Vagina (tissue), 2 donors: ENCODE measurements around the gene ADM5. TPM values are rescaled to one million over a fixed set of nuclear protein-coding genes. Genes with fewer than 3 reads are reported as not detected.

ENCODE experiments used
- DNase-seq, 2 donors: peaks; one replicate each; pipeline ENCODE4 v3.0.0-alpha.2; 2017; ENCODE audit errors: extremely low spot score in 2 of 2
- H3K27ac ChIP-seq: fragments of 200-600 bp; sonication (generic); one replicate; pipeline ENCODE4 v1.5.1; 2019
- H3K27me3 ChIP-seq: fragments of 200-600 bp; sonication (generic); one replicate; pipeline ENCODE4 v1.5.1; 2019
- H3K36me3 ChIP-seq, 2 donors: fragments of 200-600 bp; sonication (generic); one replicate each; pipeline ENCODE4 v1.5.1; 2017 to 2019
- H3K4me1 ChIP-seq: fragments of 200-600 bp; sonication (generic); one replicate; pipeline ENCODE4 v1.5.1; 2019
- H3K4me3 ChIP-seq, 2 donors: fragments of 200-600 bp; sonication (generic); 1 replicate in 1 of 2; 2 replicates in 1 of 2; pipeline ENCODE4 v1.5.1; 2016 to 2019
- H3K9me3 ChIP-seq: fragments of 200-600 bp; sonication (generic); one replicate; pipeline ENCODE4 v1.5.1; 2019
- CTCF ChIP-seq, 3 experiments: fragments of 450-650 bp in 2 of 3; fragments of 200-600 bp in 1 of 3; sonication (generic) in 1 of 3; IDR thresholded peaks; one replicate each; pipeline ENCODE4 v1.5.1; 2017 to 2019; ENCODE audit warnings: antibody characterized with exemption in 3 of 3, mild to moderate bottlenecking in 2 of 3, moderate library complexity in 2 of 3
- POLR2A ChIP-seq, 2 donors: fragments of 450-650 bp; IDR thresholded peaks; one replicate each; pipeline ENCODE4 v1.6.1; 2017; ENCODE audit warnings: antibody characterized with exemption in 2 of 2, mild to moderate bottlenecking in 2 of 2, moderate library complexity in 2 of 2
- POLR2AphosphoS5 ChIP-seq, 2 donors: sonication (generic); formaldehyde crosslinking; IDR thresholded peaks; one replicate each; pipeline ENCODE4 v1.9.0; 2017; ENCODE audit warnings: antibody characterized with exemption in 2 of 2, mild to moderate bottlenecking in 2 of 2, low read depth in 1 of 2; ENCODE audit not compliant: insufficient read depth in 1 of 2
- intact Hi-C: fragments of 100-400 bp; cut with DNase I; formaldehyde crosslinking; loops from one replicate; pipeline ENCODE4 v1.15.1; 2023
- total RNA-seq: library from RNA; depleted of rRNA; stranded (reverse); fragments of >200 nt; gene quantifications from one replicate; pipeline ENCODE4 v1.2.3, GENCODE V29; 2016

Gene ADM5
- total RNA-seq, 1 donor from 2014 or later, result 2.7 TPM

DNA sequence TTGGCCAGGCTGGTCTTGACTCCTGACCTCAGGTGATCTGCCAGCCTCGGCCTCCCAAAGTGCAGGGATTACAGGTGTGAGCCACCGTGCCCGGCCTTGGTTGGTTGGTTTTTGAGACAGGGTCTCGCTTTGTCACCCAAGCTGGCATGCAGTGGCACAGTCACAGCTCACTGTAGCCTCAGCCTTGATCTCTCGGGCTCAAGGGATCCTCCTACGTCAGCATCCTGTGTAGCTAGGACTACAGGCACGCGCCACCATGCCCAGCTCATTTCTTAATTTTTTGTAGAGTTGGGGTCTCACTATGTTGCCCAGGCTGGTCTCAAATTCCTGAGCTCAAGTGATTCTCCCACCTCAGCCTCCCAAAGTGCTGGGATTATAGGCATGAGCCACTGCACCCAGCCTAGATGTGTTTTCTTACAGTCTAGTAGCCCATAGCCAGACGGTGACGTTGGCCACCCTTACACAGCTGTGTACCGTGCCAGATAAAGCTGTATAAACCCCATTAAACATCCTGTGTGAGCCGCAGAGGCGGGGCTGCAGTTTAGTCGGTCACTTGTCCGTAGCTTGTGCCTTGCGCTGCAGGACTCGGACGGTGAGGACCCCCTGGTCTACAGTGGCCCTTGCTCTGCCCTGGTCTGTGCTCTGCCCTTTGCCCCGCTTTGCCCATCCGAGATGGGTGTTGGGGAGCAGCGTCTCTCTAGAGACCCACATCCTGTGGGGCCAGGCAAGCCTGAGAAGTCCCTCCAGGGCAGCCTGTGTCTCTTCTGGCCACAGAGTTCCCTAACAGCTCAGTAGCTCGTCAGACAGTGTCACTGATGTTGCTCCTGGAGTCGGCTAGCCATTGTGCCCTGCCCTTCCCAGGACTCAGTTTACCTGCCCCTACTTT is 33.6 kb upstream of the ADM5 start:
- intact Hi-C loops, result no loop called here
- no peak for DNase-seq
- Histone ChIP-seq H3K4me1 (no peaks in the 10 kb centered on the region), H3K27ac (no peak overlapping the region), H3K36me3 (peaks cover 4 to 93% of the 10 kb centered on the region in 2 donors), H3K27me3 (no peaks in the 10 kb centered on the region), H3K9me3 (no peaks in the 10 kb centered on the region), H3K4me3 (no peak overlapping the region)
- TF ChIP-seq POLR2A (IDR thresholded peaks at IDR 0.05) (no peak), POLR2AphosphoS5 (IDR thresholded peaks at IDR 0.05; ENCODE audit: insufficient read depth in 1 of 2, low read depth in 1 of 2) (no peak), CTCF (IDR thresholded peaks at IDR 0.05) (no peak)

GRCh38 chr19:49656456-49657109 is 32.8 kb upstream of the ADM5 start:
- H3K36me3 ChIP-seq, result peaks cover 4 to 95% of the 10 kb centered on the region in 2 donors
- H3K4me3 ChIP-seq, result no peak overlapping the region
- no peak for DNase-seq
- H3K4me1 ChIP-seq, result no peaks in the 10 kb centered on the region
- intact Hi-C loops, result no loop called here
- no peaks in the 10 kb centered on the region for H3K27me3 ChIP-seq
- TF ChIP-seq CTCF (IDR thresholded peaks at IDR 0.05) (no peak), POLR2AphosphoS5 (IDR thresholded peaks at IDR 0.05; ENCODE audit: insufficient read depth in 1 of 2, low read depth in 1 of 2) (no peak), POLR2A (IDR thresholded peaks at IDR 0.05) (no peak)
- H3K27ac ChIP-seq, result no peak overlapping the region
- H3K9me3 ChIP-seq, result no peaks in the 10 kb centered on the region

- TF ChIP-seq CTCF (IDR thresholded peaks at IDR 0.05), result no peak
- TF ChIP-seq POLR2A (IDR thresholded peaks at IDR 0.05), result no peak
- no peak for TF ChIP-seq POLR2AphosphoS5 (IDR thresholded peaks at IDR 0.05; ENCODE audit: insufficient read depth in 1 of 2, low read depth in 1 of 2)
- H3K9me3 ChIP-seq, result no peaks in the 10 kb centered on the region
- no peaks in the 10 kb centered on the region for H3K4me1 ChIP-seq
- H3K4me3 ChIP-seq, result no peak overlapping the region
- intact Hi-C loops, result no loop called here
- no peak overlapping the region for H3K27ac ChIP-seq
- DNase-seq, result no peak
- H3K36me3 ChIP-seq, result peaks cover 4 to 100% of the 10 kb centered on the region in 2 donors
- no peaks in the 10 kb centered on the region for H3K27me3 ChIP-seq
Observed at GRCh38 chr19:49657493-49658138, 31.8 kb upstream of the ADM5 start.

DNA sequence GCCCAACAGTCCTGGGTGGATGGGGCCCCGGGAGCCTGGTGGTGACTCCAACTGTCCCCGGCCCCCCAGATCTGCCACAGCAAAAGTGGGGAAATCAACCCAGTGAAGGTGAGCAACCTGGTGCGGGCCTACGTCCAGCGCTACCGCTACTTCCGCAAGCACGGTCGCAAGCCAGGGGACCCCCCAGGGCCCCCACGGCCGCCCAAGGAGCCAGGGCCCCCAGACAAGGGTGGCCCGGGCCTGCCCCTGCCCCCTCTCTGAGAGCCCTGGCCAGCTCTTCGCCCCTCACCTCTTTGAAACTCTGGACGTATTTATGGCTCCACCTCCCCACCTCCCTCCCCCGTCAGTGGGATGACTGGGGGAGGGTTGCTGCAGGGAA is 31.3 kb upstream of the ADM5 start:
- DNase-seq, result no peak
- TF ChIP-seq POLR2A (IDR thresholded peaks at IDR 0.05) (no peak), CTCF (IDR thresholded peaks at IDR 0.05) (no peak)
- intact Hi-C loops, result no loop called here

More for the DNA sequence above, 31.3 kb upstream of the ADM5 start:
- no peaks in the 10 kb centered on the region for H3K4me1 ChIP-seq
- H3K9me3 ChIP-seq, result no peaks in the 10 kb centered on the region
- peaks cover 4 to 98% of the 10 kb centered on the region in 2 donors for H3K36me3 ChIP-seq
- H3K27ac ChIP-seq, result no peak overlapping the region
- no peak overlapping the region for H3K4me3 ChIP-seq
- H3K27me3 ChIP-seq, result no peaks in the 10 kb centered on the region
